ENCODE measurements around the gene DNM3.

DNM3 gene

DNA sequence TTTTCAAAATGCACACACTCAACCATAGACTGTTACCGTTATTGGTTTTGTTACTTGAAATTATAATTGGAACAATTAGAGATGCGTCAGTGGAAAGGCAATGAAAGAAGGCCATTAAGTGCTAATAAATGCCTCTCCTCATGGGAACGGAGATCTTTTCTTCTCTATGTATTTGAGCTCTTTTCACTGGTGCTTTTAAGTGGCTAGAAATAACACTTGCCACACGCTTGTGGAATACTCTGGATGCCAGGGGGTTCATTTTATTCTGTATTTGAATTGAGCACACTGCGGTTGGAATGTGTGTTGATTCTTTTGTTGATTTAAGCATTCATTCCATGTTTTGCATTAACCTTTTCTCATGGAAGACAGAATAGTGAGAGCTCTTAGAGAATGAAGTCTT, 68.4 kb downstream of the DNM3 start:
- Histone ChIP-seq H3K36me3 (ENCODE audit: insufficient read depth, low read length) (no peaks in the 10 kb centered on the region), H3K4me3 (no peak overlapping the region), H3K27ac (no peak overlapping the region), H3K9ac (ENCODE audit: insufficient read length) (no peak overlapping the region), H3K9me3 (ENCODE audit: low read depth, low read length) (no peaks in the 10 kb centered on the region)
- no peak for DNase-seq (ENCODE audit: low read depth, low spot score)
- no peak for TF ChIP-seq EZH2 (IDR thresholded peaks at IDR 0.05)
- TF ChIP-seq POLR2AphosphoS5 (IDR thresholded peaks at IDR 0.05; ENCODE audit: borderline replicate concordance, low read depth, low read length), result no peak
- TF ChIP-seq FOXP2 (optimal IDR thresholded peaks at IDR 0.05; ENCODE audit: control extremely low read depth, extremely low read length, insufficient read depth), result no peak

DNA sequence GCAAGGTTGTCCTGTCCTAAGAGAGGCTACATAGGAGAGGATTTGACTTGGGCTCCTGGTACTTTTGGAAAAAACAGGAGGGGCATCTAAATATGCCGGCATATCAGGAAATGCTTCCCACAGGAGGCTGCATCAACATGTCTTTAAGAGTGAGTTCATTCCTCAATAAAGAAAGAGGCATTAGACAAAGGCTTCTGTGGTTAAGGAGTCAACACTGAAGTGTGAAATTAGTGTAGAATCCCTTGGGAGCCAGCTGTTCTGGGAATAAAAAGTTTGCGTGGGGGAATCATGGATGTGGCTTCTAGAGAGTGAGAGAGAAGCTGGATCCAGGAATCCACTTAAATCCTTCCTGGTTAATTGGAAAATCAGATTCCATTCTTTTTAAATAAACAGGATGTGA, 69.5 kb downstream of the DNM3 start:
- DNase-seq (ENCODE audit: low read depth, low spot score), result no peak
- H3K9me3 ChIP-seq (ENCODE audit: low read depth, low read length), result no peaks in the 10 kb centered on the region
- no peak for TF ChIP-seq FOXP2 (optimal IDR thresholded peaks at IDR 0.05; ENCODE audit: control extremely low read depth, extremely low read length, insufficient read depth)
- no peak for TF ChIP-seq POLR2AphosphoS5 (IDR thresholded peaks at IDR 0.05; ENCODE audit: borderline replicate concordance, low read depth, low read length)
- no peak for TF ChIP-seq EZH2 (IDR thresholded peaks at IDR 0.05)
- no peak overlapping the region for H3K27ac ChIP-seq
- no peaks in the 10 kb centered on the region for H3K36me3 ChIP-seq (ENCODE audit: insufficient read depth, low read length)
- no peak overlapping the region for H3K4me3 ChIP-seq
- H3K9ac ChIP-seq (ENCODE audit: insufficient read length), result no peak overlapping the region

DNA sequence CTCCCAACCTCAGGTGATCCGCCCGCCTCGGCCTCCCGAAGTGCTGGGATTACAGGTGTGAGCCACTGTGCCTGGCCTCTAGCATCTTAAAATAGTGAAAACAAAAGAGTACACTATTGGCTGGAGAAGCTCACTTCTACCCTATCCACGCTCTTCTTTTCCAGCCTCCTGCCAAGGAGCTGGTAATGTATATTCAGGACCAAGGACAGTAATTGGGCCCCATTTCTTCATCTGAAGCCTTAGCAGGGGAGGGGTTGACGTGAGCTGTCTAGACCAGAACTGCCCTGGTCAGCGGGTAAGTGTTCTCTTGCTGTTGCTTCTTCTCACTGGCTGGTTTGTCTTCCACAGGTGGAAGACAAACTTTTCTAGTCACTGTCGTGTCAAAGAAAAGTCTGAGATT, 70.2 kb downstream of the DNM3 start:
- Histone ChIP-seq H3K9me3 (ENCODE audit: low read depth, low read length) (no peaks in the 10 kb centered on the region), H3K4me3 (no peak overlapping the region), H3K27ac (no peak overlapping the region), H3K36me3 (ENCODE audit: insufficient read depth, low read length) (no peaks in the 10 kb centered on the region), H3K9ac (ENCODE audit: insufficient read length) (no peak overlapping the region)
- TF ChIP-seq EZH2 (IDR thresholded peaks at IDR 0.05), result no peak
- TF ChIP-seq FOXP2 (optimal IDR thresholded peaks at IDR 0.05; ENCODE audit: control extremely low read depth, extremely low read length, insufficient read depth), result no peak
- TF ChIP-seq POLR2AphosphoS5 (IDR thresholded peaks at IDR 0.05; ENCODE audit: borderline replicate concordance, low read depth, low read length), result no peak
- no peak for DNase-seq (ENCODE audit: low read depth, low spot score)

DNA sequence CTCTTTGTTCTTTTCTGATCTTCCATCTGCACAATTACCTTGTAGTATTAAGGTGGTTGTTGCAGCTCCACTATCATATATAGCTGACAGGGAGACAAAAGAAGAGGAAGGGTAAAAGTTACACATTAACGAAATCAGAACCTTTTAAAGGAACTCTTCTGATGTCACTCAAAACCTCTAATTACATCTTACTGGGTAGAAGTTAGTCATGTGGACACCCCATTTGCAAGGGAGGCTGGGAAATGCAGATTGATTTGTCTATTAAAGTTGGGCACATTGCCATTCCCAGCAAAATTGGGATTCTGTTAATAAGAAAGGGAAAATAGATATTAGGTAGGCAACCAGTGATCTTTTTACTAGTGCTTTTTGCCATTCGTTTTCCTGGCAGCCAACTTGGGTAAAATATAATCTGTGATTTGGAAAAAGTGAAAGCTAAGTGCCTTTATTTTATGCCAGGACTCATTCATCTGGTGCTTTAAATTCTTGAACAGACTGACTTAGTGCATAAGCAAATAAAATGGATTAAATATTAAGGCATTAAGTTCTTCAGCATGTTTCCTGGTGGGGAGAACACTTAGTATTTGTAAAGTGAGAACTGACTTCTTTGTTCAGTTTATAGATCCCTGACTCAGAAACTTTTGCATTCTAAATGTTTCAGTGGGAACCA, 71.3 kb downstream of the DNM3 start:
- H3K9ac ChIP-seq (ENCODE audit: insufficient read length), result no peak overlapping the region
- no peak for TF ChIP-seq FOXP2 (optimal IDR thresholded peaks at IDR 0.05; ENCODE audit: control extremely low read depth, extremely low read length, insufficient read depth)
- no peak for TF ChIP-seq EZH2 (IDR thresholded peaks at IDR 0.05)
- TF ChIP-seq POLR2AphosphoS5 (IDR thresholded peaks at IDR 0.05; ENCODE audit: borderline replicate concordance, low read depth, low read length), result no peak
- H3K36me3 ChIP-seq (ENCODE audit: insufficient read depth, low read length), result no peaks in the 10 kb centered on the region
- H3K4me3 ChIP-seq, result no peak overlapping the region
- H3K27ac ChIP-seq, result no peak overlapping the region
- DNase-seq (ENCODE audit: low read depth, low spot score), result no peak
- H3K9me3 ChIP-seq (ENCODE audit: low read depth, low read length), result no peaks in the 10 kb centered on the region

DNA sequence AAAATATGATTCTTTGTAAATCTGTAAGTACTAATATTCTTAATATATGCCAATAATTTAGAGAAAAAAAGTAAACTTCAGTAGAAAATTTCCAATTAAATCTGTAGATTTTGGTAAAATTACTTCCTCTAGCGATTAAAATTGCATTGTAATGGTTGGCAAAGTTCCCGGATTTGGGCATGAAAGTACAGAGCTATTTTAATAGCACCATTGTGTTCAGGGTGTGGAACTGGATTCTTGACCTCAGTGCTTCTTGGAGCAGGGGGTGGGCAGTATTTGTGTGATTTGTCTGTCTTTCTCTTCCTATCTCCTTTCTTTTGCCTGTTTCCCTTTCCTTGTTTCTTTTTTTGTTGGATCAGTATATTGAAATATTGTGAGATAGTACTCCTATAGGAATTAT, 72.1 kb downstream of the DNM3 start:
- H3K27ac ChIP-seq, result no peak overlapping the region
- DNase-seq (ENCODE audit: low read depth, low spot score), result no peak
- no peaks in the 10 kb centered on the region for H3K36me3 ChIP-seq (ENCODE audit: insufficient read depth, low read length)
- H3K9me3 ChIP-seq (ENCODE audit: low read depth, low read length), result no peaks in the 10 kb centered on the region
- no peak for TF ChIP-seq EZH2 (IDR thresholded peaks at IDR 0.05)
- TF ChIP-seq FOXP2 (optimal IDR thresholded peaks at IDR 0.05; ENCODE audit: control extremely low read depth, extremely low read length, insufficient read depth), result no peak
- no peak for TF ChIP-seq POLR2AphosphoS5 (IDR thresholded peaks at IDR 0.05; ENCODE audit: borderline replicate concordance, low read depth, low read length)
- H3K4me3 ChIP-seq, result no peak overlapping the region
- no peak overlapping the region for H3K9ac ChIP-seq (ENCODE audit: insufficient read length)

DNA sequence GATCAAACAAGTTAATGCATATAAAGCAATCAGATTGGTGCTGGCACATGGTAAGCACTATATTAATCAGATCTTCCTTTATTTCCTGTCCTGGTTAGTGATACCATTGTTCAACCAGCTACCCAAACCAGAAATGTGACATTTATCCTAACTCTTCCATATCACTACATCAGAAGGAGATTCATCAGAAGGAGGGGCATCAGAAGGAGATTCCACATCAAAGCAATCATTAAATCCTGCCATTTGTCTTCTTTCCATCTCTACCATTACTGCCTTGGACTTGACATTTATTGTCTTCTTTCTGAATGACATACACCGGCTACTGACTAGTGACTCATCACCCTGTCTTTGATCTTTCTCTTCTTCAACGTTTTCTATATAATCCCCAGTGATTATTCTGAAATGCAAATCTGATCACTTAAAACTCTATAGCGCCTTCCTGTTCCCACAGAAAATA, 75.0 kb downstream of the DNM3 start:
- Histone ChIP-seq H3K4me3 (no peak overlapping the region), H3K27ac (no peak overlapping the region), H3K9ac (ENCODE audit: insufficient read length) (no peak overlapping the region), H3K9me3 (ENCODE audit: low read depth, low read length) (no peaks in the 10 kb centered on the region), H3K36me3 (ENCODE audit: insufficient read depth, low read length) (no peaks in the 10 kb centered on the region)
- no peak for TF ChIP-seq POLR2AphosphoS5 (IDR thresholded peaks at IDR 0.05; ENCODE audit: borderline replicate concordance, low read depth, low read length)
- no peak for TF ChIP-seq EZH2 (IDR thresholded peaks at IDR 0.05)
- TF ChIP-seq FOXP2 (optimal IDR thresholded peaks at IDR 0.05; ENCODE audit: control extremely low read depth, extremely low read length, insufficient read depth), result no peak
- DNase-seq (ENCODE audit: low read depth, low spot score), result no peak

DNA sequence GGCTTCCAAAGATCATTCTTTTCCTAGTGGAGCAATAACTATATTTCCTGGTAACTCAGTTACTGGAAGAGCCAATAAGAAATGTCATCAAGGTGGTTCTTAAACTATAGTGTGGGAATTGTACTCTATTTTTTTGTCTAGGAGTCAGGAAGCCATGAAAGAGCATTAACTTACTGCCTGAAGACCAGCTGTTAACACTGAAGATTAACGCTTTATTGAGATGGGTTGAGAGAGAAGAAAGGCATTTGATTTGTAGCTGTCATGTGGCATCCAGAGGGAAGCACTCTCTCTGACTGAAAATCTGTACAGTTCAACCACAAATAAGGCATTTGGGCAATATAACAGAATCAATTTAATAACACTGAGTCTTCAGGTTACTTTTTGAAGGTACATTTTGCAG, 76.0 kb downstream of the DNM3 start:
- Histone ChIP-seq H3K9me3 (ENCODE audit: low read depth, low read length) (no peaks in the 10 kb centered on the region), H3K27ac (no peak overlapping the region), H3K4me3 (no peak overlapping the region), H3K9ac (ENCODE audit: insufficient read length) (no peak overlapping the region), H3K36me3 (ENCODE audit: insufficient read depth, low read length) (no peaks in the 10 kb centered on the region)
- DNase-seq (ENCODE audit: low read depth, low spot score), result no peak
- TF ChIP-seq FOXP2 (optimal IDR thresholded peaks at IDR 0.05; ENCODE audit: control extremely low read depth, extremely low read length, insufficient read depth), result no peak
- TF ChIP-seq POLR2AphosphoS5 (IDR thresholded peaks at IDR 0.05; ENCODE audit: borderline replicate concordance, low read depth, low read length), result no peak
- TF ChIP-seq EZH2 (IDR thresholded peaks at IDR 0.05), result no peak

DNA sequence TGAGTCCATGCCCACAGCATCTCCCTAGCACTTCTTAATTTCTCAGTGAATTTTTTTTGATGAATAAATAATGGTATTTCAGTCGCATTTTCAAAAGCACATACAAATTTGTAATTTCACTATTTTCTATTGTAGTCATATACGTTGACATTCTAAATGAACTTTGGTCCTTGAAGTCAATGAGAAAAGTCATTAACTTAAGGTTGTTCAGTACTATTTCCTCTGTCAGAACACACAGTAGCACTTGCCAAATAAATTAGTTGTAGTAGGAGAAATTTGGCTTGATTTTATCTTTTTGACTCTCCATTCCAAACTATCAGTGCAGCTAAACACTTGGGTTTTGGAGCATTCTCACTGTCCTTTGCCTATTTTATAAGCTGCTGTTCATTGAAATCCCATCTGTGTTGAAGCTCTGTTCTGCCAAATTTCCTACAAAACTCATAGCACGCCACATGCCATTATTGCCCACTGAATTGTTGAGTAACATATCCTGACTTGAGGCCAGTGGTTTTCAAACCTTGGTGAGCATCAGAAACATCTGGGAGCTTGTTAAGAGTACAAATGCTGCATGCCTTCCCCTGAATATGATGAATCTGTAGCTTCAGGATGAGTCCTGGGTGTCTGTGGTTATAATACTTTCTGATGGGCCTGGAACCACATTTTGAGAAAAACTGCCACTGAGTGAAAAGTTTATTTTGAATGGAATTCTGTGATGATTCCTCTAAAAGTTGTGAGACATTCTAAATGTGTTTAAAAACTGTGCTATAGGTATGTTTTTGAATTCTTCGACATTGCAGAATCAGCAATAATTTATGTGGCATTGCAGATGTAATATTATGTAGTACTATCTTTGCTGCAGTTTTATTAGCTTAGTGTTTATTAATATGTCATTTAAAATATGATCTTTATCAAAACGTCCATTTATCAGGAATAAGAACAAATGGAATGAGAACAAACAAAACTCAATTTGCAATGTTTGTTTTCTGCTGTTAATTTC, 78.9 kb downstream of the DNM3 start:
- no peaks in the 10 kb centered on the region for H3K36me3 ChIP-seq (ENCODE audit: insufficient read depth, low read length)
- DNase-seq (ENCODE audit: low read depth, low spot score), result no peak
- H3K4me3 ChIP-seq, result no peak overlapping the region
- TF ChIP-seq EZH2 (IDR thresholded peaks at IDR 0.05), result no peak
- TF ChIP-seq POLR2AphosphoS5 (IDR thresholded peaks at IDR 0.05; ENCODE audit: borderline replicate concordance, low read depth, low read length), result no peak
- no peak for TF ChIP-seq FOXP2 (optimal IDR thresholded peaks at IDR 0.05; ENCODE audit: control extremely low read depth, extremely low read length, insufficient read depth)
- H3K27ac ChIP-seq, result no peak overlapping the region
- H3K9ac ChIP-seq (ENCODE audit: insufficient read length), result no peak overlapping the region
- H3K9me3 ChIP-seq (ENCODE audit: low read depth, low read length), result no peaks in the 10 kb centered on the region

Measured in SK-N-MC (cell line).